Loucy (cell line): ENCODE data around the gene TAX1BP1.

Experiments used
- H2AFZ ChIP-seq: fragments of 200-600 bp; sonication (generic); 2 replicates; pipeline ENCODE4 v1.6.0; 2016; ENCODE audit warnings: antibody characterized with exemption, mild to moderate bottlenecking, low read length, moderate library complexity
- H3F3A ChIP-seq: fragments of 200-600 bp; 2 replicates; pipeline ENCODE4 v1.6.0; 2016; ENCODE audit warnings: antibody characterized with exemption, low read depth, mild to moderate bottlenecking
- H3K27me3 ChIP-seq: fragments of 200-600 bp; sonication (generic); 2 replicates; pipeline ENCODE4 v1.6.1; 2014; ENCODE audit warnings: low read length, mild to moderate bottlenecking; ENCODE audit not compliant: insufficient read depth, poor library complexity, severe bottlenecking
- H3K36me3 ChIP-seq: fragments of 200-600 bp; sonication (generic); 2 replicates; pipeline ENCODE4 v1.6.1; 2016; ENCODE audit warnings: low read length; ENCODE audit not compliant: insufficient read depth
- H3K4me1 ChIP-seq: fragments of 200-600 bp; sonication (generic); 2 replicates; pipeline ENCODE4 v1.5.1; 2014; ENCODE audit warnings: low read length, mild to moderate bottlenecking; ENCODE audit not compliant: insufficient read depth, poor library complexity, severe bottlenecking
- H3K4me2 ChIP-seq: fragments of 200-600 bp; sonication (generic); 2 replicates; pipeline ENCODE4 v1.6.0; 2014; ENCODE audit warnings: antibody characterized with exemption, low read length, low read depth, mild to moderate bottlenecking; ENCODE audit not compliant: poor library complexity, severe bottlenecking
- H3K4me3 ChIP-seq: fragments of 200-600 bp; sonication (generic); 2 replicates; pipeline ENCODE4 v1.5.1; 2014; ENCODE audit warnings: low read length, mild to moderate bottlenecking, mixed read lengths; ENCODE audit not compliant: poor library complexity, severe bottlenecking
- H3K79me2 ChIP-seq: fragments of 200-600 bp; sonication (generic); 2 replicates; pipeline ENCODE4 v1.6.1; 2014; ENCODE audit warnings: low read length; ENCODE audit not compliant: insufficient read depth
- H3K9ac ChIP-seq: fragments of 200-600 bp; sonication (generic); 2 replicates; pipeline ENCODE4 v1.6.0; 2014; ENCODE audit warnings: mild to moderate bottlenecking, low read depth, low read length, moderate library complexity; ENCODE audit not compliant: poor library complexity, severe bottlenecking
- H3K9me2 ChIP-seq: fragments of 200-600 bp; sonication (generic); replicated peaks from 2 replicates; pipeline ENCODE4 v1.6.1; 2016; ENCODE audit warnings: low read depth, low read length, mixed read lengths
- H3K9me3 ChIP-seq: fragments of 200-600 bp; sonication (generic); 2 replicates; pipeline ENCODE4 v1.6.1; 2014; ENCODE audit warnings: mild to moderate bottlenecking, antibody characterized with exemption, low read length, low read depth; ENCODE audit not compliant: insufficient read depth
- H4K20me1 ChIP-seq: fragments of 200-600 bp; sonication (generic); 2 replicates; pipeline ENCODE4 v1.6.0; 2014; ENCODE audit warnings: antibody characterized with exemption, low read length, mild to moderate bottlenecking; ENCODE audit not compliant: insufficient read depth, poor library complexity, severe bottlenecking
- CTCF ChIP-seq: fragments of 200-600 bp; sonication (generic); conservative IDR thresholded peaks from 2 replicates; pipeline ENCODE4 v1.5.1; 2014; ENCODE audit warnings: mild to moderate bottlenecking, antibody characterized with exemption, low read length
- EZH2phosphoT487 ChIP-seq: fragments of 200-600 bp; IDR thresholded peaks from 2 replicates; pipeline ENCODE4 v1.6.1; 2018; ENCODE audit warnings: antibody characterized with exemption, mild to moderate bottlenecking, moderate library complexity, borderline replicate concordance

The TAX1BP1 gene

GRCh38 chr7:27700501-27700900 lies 39.5 kb upstream of the TAX1BP1 start:
- TF ChIP-seq EZH2phosphoT487 (no peak), CTCF (no peak)
- no peak overlapping the region for H3K4me3 ChIP-seq
- H3K4me2 ChIP-seq: no peak overlapping the region
- no peaks in the 10 kb centered on the region for H3F3A ChIP-seq
- H3K79me2 ChIP-seq: no peaks in the 10 kb centered on the region
- no peaks in the 10 kb centered on the region for H3K27me3 ChIP-seq
- no peaks in the 10 kb centered on the region for H3K4me1 ChIP-seq
- no peak overlapping the region for H3K9ac ChIP-seq
- H3K9me3 ChIP-seq: no peaks in the 10 kb centered on the region
- no peaks in the 10 kb centered on the region for H4K20me1 ChIP-seq
- H3K9me2 ChIP-seq: no peaks in the 10 kb centered on the region
- H2AFZ ChIP-seq: no peak overlapping the region
- H3K36me3 ChIP-seq: no peaks in the 10 kb centered on the region

DNA sequence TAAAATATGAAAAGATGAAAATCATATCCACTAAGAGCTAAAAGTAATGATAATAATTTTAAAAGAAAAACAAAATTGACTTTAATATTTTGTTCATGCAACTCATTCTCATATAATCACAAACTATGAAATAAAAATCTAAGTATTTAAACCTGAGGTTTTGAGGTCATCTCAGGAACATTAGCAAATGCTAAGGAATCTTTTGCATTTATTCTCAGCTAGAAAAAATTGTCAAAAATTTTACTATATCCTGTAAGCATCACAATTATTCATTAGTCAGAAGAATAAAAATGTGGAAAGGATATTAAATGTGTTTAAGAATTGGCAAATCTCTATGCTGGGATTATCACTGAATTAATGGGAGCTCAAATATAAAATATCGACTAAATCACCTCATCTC lies 36.8 kb upstream of the TAX1BP1 start:
- Histone ChIP-seq H3K4me2 (no peak overlapping the region), H3K36me3 (no peaks in the 10 kb centered on the region), H3K9me3 (no peaks in the 10 kb centered on the region), H3F3A (no peaks in the 10 kb centered on the region), H3K9me2 (no peaks in the 10 kb centered on the region), H2AFZ (no peak overlapping the region), H3K4me1 (no peaks in the 10 kb centered on the region), H3K9ac (no peak overlapping the region), H3K27me3 (no peaks in the 10 kb centered on the region), H3K4me3 (no peak overlapping the region), H3K79me2 (no peaks in the 10 kb centered on the region), H4K20me1 (no peaks in the 10 kb centered on the region)
- TF ChIP-seq CTCF (no peak), EZH2phosphoT487 (no peak)

- H3K9ac ChIP-seq: no peak overlapping the region
- H3K36me3 ChIP-seq: no peaks in the 10 kb centered on the region
- no peaks in the 10 kb centered on the region for H3F3A ChIP-seq
- H3K4me1 ChIP-seq: peaks cover 13% of the 10 kb centered on the region
- H3K9me2 ChIP-seq: no peaks in the 10 kb centered on the region
- H3K9me3 ChIP-seq: no peaks in the 10 kb centered on the region
- H3K79me2 ChIP-seq: no peaks in the 10 kb centered on the region
- no peaks in the 10 kb centered on the region for H3K27me3 ChIP-seq
- H3K4me3 ChIP-seq: no peak overlapping the region
- 0 out of 2 replicates have a peak overlapping the region, but pooled peaks have one; percentile 46 for H2AFZ ChIP-seq
- no peak overlapping the region for H3K4me2 ChIP-seq
- TF ChIP-seq EZH2phosphoT487 (no peak), CTCF (no peak)
- H4K20me1 ChIP-seq: no peaks in the 10 kb centered on the region
These were observed 35.4 kb upstream of the TAX1BP1 start for GRCh38 chr7:27704422-27705199.
